ENCODE data around the gene TIMM17B. TPM values are rescaled to one million over a fixed set of nuclear protein-coding genes. Genes with fewer than 3 reads are reported as not detected.

The TIMM17B gene
- total RNA-seq, 4 donors from 2014 or later: 33.8 to 67.9 (median 54.5) TPM

DNA sequence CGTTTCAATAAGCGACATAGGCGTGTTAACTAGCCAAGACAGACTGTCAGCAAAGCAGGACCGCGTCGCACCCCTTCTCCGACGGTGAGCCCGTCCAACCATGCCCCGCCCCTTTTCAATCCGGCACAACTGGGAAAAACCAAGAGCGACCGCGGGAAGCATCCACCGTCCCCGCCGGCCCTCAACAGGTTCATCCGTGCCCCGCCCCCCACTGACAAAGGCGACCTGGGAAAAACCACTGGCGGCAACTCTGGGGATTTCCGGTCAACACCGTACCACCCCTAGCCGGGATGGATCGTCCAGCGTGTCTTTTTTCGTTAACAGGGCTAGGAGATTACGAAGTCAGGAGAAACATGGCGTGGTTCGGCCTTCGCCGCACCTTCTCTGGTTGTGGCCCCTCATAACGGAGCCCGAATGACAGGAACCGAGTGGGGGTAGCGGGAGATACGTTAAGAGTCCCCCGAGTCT lies 377 bp downstream of the TIMM17B start:
- Histone ChIP-seq H3K27me3 (no peaks in the 10 kb centered on the region), H3K4me3 (peak overlapping the region; percentile 55 to 84 (median 70)), H3K27ac (peak overlapping the region; percentile 89 to 99 (median 96)), H3K9me3 (no peaks in the 10 kb centered on the region), H3K4me1 (peaks cover 0 to 15% (median 0%) of the 10 kb centered on the region in 4 donors), H3K36me3 (peaks cover 0 to 30% (median 0%) of the 10 kb centered on the region in 3 donors)
- no peak for TF ChIP-seq CTCF (IDR thresholded peaks at IDR 0.05)
- no peak for TF ChIP-seq POLR2A (IDR thresholded peaks at IDR 0.05)
- DNase-seq: peak; percentile 63 to 87 (median 84)

DNA sequence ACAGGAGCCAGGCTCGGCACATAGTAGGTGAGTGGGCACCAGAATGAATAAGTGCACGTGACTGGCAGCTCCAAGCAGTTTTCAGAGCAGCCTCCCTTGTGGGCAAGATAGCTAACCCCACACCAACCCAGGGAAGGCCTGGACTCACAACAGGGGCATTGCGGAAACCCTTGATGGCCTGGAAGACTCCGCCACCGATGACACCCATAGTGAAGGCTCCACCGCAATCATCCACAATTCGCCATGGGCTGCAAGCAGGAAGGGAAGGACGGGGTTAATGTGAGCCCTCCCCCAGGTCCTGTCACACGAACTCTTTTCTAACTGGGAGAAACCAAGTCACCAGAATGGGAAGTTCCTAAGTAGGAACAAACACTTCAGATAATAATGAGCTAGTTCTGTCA lies 957 bp downstream of the TIMM17B start:
- Histone ChIP-seq H3K4me3 (peak overlapping the region; percentile 55 to 84 (median 70)), H3K36me3 (peaks cover 0 to 24% (median 0%) of the 10 kb centered on the region in 3 donors), H3K27me3 (no peaks in the 10 kb centered on the region), H3K27ac (peak overlapping the region; percentile 89 to 99 (median 96)), H3K9me3 (no peaks in the 10 kb centered on the region), H3K4me1 (peaks cover 0 to 15% (median 0%) of the 10 kb centered on the region in 4 donors)
- TF ChIP-seq POLR2A (IDR thresholded peaks at IDR 0.05) (no peak), CTCF (IDR thresholded peaks at IDR 0.05) (no peak)
- peak in 1 of 3 donors; percentile 42 for DNase-seq

- DNase-seq: no peak
- H3K4me3 ChIP-seq: no peak overlapping the region
- H3K9me3 ChIP-seq: no peaks in the 10 kb centered on the region
- TF ChIP-seq POLR2A (IDR thresholded peaks at IDR 0.05) (no peak), CTCF (IDR thresholded peaks at IDR 0.05) (no peak)
- peaks cover 0 to 15% (median 0%) of the 10 kb centered on the region in 4 donors for H3K4me1 ChIP-seq
- H3K36me3 ChIP-seq: peaks cover 0 to 17% (median 0%) of the 10 kb centered on the region in 3 donors
- H3K27me3 ChIP-seq: no peaks in the 10 kb centered on the region
- H3K27ac ChIP-seq: no peak overlapping the region
Measured at GRCh38 chrX:48894891-48895290, 2.7 kb downstream of the TIMM17B start.

GRCh38 chrX:48893556-48894348 lies 3.8 kb downstream of the TIMM17B start:
- Histone ChIP-seq H3K36me3 (peaks cover 0 to 14% (median 0%) of the 10 kb centered on the region in 3 donors), H3K4me3 (no peak overlapping the region), H3K27ac (no peak overlapping the region), H3K27me3 (no peaks in the 10 kb centered on the region), H3K4me1 (peaks cover 0 to 7% (median 0%) of the 10 kb centered on the region in 4 donors), H3K9me3 (no peaks in the 10 kb centered on the region)
- peak in 1 of 3 donors; percentile 10 for DNase-seq
- TF ChIP-seq CTCF (IDR thresholded peaks at IDR 0.05) (no peak), POLR2A (IDR thresholded peaks at IDR 0.05) (no peak)

GRCh38 chrX:48892896-48893295 lies 4.7 kb downstream of the TIMM17B start:
- H3K36me3 ChIP-seq: peaks cover 0 to 14% (median 0%) of the 10 kb centered on the region in 3 donors
- H3K4me1 ChIP-seq: peaks cover 0 to 7% (median 0%) of the 10 kb centered on the region in 4 donors
- H3K9me3 ChIP-seq: no peaks in the 10 kb centered on the region
- DNase-seq: peak in 1 of 3 donors; percentile 6
- H3K27ac ChIP-seq: no peak overlapping the region
- TF ChIP-seq CTCF (IDR thresholded peaks at IDR 0.05) (no peak), POLR2A (IDR thresholded peaks at IDR 0.05) (no peak)
- H3K4me3 ChIP-seq: no peak overlapping the region
- no peaks in the 10 kb centered on the region for H3K27me3 ChIP-seq

Data from Peyer's patch (tissue), 4 donors.